GM18508 (cell line): ENCODE measurements around the gene SCAMP1.
"Not testable (repeated sequence)": the region's sequence is repeated elsewhere in the genome, so short reads cannot be mapped to it uniquely, and the experiment has no call there.

Source experiments
- ATAC-seq: cut with Tn5 transposase; IDR thresholded peaks from one replicate; pipeline ENCODE4 v1.9.1; 2021; ENCODE audit warnings: moderate number of reproducible peaks; ENCODE audit not compliant: insufficient read depth, unreplicated experiment

Gene SCAMP1

GRCh38 chr5:78419396-78419795, 59.0 kb downstream of the SCAMP1 start:
- ATAC-seq: no peak

- no peak for ATAC-seq
These were observed 60.1 kb downstream of the SCAMP1 start for GRCh38 chr5:78420548-78420947.

GRCh38 chr5:78424665-78425064, 64.2 kb downstream of the SCAMP1 start:
- no peak for ATAC-seq

GRCh38 chr5:78429332-78429980, 69.0 kb downstream of the SCAMP1 start:
- ATAC-seq: no peak

GRCh38 chr5:78430866-78431265, 70.4 kb downstream of the SCAMP1 start:
- ATAC-seq: no peak

GRCh38 chr5:78433972-78434371, 73.6 kb downstream of the SCAMP1 start:
- no peak for ATAC-seq

GRCh38 chr5:78447775-78448424, 87.5 kb downstream of the SCAMP1 start:
- ATAC-seq: no peak

- ATAC-seq: no peak
These were observed 88.7 kb downstream of the SCAMP1 start for GRCh38 chr5:78449103-78449502.

GRCh38 chr5:78457507-78457906, 97.1 kb downstream of the SCAMP1 start:
- not testable (repeated sequence) for ATAC-seq

GRCh38 chr5:78458843-78459242, 98.4 kb downstream of the SCAMP1 start:
- no peak for ATAC-seq

- ATAC-seq: no peak
These were observed 106.7 kb downstream of the SCAMP1 start for GRCh38 chr5:78467140-78467539.

- no peak for ATAC-seq
These were observed 107.4 kb downstream of the SCAMP1 start for GRCh38 chr5:78467752-78468357.

GRCh38 chr5:78471896-78472295, 111.5 kb downstream of the SCAMP1 start:
- no peak for ATAC-seq

GRCh38 chr5:78472469-78473106, 112.2 kb downstream of the SCAMP1 start:
- no peak for ATAC-seq

GRCh38 chr5:78473751-78474150, 113.3 kb downstream of the SCAMP1 start:
- no peak for ATAC-seq

- no peak for ATAC-seq
These were observed 115.0 kb downstream of the SCAMP1 start for GRCh38 chr5:78475370-78475769.

GRCh38 chr5:78476795-78477194, 116.4 kb downstream of the SCAMP1 start:
- ATAC-seq: no peak

- no peak for ATAC-seq
These were observed 122.5 kb downstream of the SCAMP1 start for GRCh38 chr5:78482948-78483347.

GRCh38 chr5:78483809-78484521, 123.5 kb downstream of the SCAMP1 start:
- ATAC-seq: no peak

- ATAC-seq: no peak
These were observed 125.8 kb downstream of the SCAMP1 start for GRCh38 chr5:78486218-78486617.

- no peak for ATAC-seq
These were observed 127.4 kb downstream of the SCAMP1 start for GRCh38 chr5:78487846-78488245.
